SH-SY5Y (cell line): Measurements from ENCODE around the gene SLC12A5.

Experiments used
- GATA2 ChIP-seq: IDR thresholded peaks from 2 replicates; pipeline ENCODE4 v1.6.1; 2011; ENCODE audit warnings: mild to moderate bottlenecking, low read depth, low read length
- GATA3 ChIP-seq: IDR thresholded peaks from 2 replicates; pipeline ENCODE4 v1.6.1; 2011; ENCODE audit warnings: low read depth, mild to moderate bottlenecking, low read length, moderate library complexity

DNA sequence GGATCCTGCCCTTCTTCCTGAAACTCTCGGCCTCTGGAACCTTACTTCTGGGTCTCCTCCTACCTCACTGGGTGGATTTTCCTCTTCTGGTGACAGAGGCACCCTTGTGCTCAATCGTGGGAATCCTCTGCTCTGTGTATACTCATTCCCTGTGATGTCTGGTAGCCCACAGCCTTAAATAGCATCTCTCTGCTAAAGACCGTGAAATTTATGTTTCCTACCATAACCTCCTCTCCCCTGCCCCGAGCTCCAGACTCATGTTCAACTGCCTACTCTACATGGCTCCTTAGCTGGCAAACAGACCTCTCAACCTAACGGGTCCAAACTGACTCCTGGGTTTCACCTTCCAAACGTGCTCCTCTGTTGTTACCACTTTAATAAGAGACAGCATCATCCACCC is 10.4 kb upstream of the SLC12A5 start:
- TF ChIP-seq GATA3 (no peak), GATA2 (no peak)
